Kasumi-1 (cell line): Measurements from ENCODE around the gene PRKN.
A peak's percentile ranks its signal among the peaks of the same experiment; 100 is the strongest.
"Not testable (repeated sequence)": the region's sequence is repeated elsewhere in the genome, so short reads cannot be mapped to it uniquely, and the experiment has no call there.

Experiments used
- DNase-seq, 2 experiments: peaks; one replicate each; lab custom pipeline; 2025; lab: John Stamatoyannopoulos, UW

The PRKN gene

DNA sequence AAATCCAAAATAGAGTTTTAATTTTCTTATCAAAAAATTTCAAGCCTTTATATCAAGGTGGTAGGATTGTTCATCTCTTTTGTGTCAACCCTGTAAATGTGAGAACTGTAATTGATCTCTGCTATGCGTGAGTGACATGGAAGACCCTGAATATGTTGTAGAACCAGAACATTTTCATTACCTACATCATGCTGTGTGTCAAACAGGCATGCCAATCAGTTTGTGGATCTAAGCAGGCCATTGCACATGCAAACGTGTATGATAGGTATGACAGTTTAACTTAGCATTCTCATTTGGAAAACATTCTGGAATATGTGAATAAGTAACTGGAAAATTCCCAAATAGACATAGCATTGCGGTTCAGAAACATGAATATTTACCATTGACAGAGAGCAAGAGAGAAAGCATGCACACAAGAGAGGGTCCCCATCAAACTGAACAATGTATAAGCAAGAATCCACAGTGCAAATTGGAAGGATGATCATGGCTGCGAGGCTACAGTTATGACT lies 812.1 kb downstream of the PRKN start:
- no peak for DNase-seq

DNA sequence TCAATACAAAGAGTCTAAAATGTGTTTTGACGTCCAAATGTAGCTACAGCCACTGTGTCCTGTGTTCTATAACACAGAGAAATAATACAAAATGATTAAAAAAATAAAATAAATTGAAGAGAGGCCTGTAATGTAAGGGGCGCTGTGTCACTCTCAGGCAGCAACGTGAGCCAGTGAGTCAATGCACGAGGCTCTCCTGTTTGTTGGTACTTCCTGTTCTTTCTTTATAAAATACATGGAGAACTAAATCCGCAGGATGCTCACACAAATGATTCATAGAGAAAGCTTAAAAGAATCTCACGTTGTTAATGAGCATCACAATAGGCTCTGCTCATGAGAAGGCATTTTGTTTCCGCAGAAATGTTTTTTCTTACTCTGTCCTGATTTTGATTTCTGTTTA lies 818.7 kb downstream of the PRKN start:
- no peak for DNase-seq

DNA sequence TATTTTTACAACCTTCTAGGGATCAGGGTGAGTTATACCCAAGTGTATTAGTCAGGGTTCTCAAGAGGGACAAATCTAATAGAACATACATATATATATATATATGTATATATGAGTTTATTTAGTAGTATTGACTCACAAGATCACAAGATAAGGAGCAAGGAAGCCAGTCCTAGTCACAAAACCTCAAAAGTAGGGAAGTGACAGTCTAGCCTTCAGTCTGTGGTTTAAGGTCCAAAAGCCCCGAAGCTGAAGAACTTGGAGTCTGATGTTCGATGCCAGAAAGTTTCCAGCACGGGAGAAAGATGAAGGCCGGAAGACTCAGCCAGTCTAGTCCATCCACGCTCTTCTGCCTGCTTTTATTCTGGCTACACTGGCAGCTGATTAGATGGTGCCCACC lies 821.0 kb downstream of the PRKN start:
- DNase-seq, result peak in 1 of 2 experiments; percentile 4

DNA sequence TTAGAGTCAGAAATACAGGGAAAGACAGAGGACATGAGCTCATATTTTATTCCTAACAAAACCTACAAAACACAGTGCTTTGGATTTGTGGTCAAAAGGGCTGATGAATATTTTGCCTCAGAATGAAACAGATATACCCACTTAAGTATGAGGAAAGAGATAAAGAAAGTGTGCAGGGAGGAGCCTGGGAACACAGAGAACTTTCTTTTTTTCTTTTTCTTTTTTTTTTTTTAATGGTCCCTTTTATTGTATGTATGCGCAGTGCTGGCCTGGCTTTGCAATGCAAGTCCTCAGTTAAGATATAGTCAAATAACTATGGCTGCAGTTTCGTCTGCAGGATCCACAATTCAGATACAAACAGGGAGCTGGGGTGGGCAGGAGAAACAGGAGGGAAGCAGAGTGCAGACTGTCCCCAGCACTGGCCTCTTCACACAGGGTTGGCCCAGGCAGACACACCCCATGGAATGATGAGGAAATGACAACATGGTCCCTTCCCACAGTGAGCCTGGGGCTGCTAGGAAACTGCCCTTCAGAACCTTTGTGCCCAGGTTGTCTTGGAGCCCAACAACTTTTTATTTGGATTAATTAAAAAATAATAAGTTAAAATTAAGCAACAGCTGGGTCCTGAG lies 823.9 kb downstream of the PRKN start:
- DNase-seq, result no peak

DNA sequence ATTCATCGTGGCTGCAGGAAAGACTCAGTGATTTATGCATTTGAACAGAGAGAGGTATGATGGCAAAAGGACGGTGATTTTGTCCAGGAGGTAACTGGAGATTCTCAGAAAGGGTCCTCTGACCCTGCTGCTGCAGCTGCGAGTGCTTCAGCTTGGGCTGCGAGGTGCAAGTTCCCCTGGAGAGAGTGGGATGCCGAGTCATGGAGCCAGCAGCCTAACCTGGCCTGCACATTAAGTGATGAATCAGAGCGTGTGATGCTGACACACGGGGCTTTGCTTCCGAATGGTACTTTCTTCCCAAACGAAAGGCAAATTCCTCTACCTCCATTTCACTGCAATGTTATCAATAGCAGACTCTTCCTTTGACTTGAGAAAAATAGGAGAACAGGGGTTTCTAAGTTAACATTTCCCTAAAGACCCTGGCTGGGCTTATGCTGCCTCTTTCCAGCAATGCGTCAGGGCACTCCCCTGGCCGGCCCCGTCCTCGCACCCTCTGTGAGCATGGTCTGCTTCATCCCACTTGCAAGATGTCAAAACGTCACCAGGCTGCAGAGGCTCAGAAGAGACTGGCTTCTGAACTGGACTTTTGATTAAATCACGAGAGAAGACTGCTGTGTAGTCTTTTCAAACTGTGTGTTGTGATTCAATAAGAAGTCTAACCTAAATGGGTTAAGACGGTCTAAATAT lies 825.7 kb downstream of the PRKN start:
- DNase-seq, result no peak

DNA sequence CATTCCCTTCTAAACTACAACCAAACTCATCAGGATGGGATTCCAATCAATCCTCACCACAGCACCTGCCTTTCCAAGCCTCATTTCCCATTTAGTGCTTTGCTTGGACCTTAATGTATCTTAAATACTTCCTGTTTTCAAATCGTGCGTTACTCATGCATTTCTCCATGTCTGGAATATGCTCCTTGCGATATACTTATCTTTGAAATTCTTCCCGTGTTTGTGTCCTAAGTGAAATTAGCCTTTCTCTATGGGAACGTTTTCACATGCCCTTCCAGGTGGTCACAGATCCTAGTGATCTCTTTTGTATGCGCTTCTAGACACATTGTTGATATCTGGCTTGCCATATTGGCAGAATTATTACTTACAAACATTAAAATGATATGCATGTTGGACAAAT lies 833.1 kb downstream of the PRKN start:
- DNase-seq, result no peak

DNA sequence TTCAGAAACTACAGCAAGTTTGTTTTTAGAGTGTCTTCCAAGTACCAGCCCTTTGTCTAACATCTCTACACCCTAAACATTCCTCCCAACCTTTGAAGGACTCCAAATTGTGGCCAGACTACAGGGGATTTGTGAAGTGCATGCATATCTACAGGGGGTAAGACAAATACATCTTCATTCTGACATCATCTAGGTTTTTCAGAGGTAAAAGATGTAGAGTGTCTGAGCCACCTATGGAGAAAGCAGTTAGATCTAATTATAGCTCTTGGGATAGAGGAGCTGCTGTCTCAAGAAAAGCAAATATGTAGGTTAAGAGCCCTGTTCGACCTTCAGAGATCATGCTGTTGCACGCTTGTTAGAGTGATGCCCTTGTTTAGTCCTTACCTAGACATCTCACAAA lies 836.0 kb downstream of the PRKN start:
- DNase-seq, result no peak

DNA sequence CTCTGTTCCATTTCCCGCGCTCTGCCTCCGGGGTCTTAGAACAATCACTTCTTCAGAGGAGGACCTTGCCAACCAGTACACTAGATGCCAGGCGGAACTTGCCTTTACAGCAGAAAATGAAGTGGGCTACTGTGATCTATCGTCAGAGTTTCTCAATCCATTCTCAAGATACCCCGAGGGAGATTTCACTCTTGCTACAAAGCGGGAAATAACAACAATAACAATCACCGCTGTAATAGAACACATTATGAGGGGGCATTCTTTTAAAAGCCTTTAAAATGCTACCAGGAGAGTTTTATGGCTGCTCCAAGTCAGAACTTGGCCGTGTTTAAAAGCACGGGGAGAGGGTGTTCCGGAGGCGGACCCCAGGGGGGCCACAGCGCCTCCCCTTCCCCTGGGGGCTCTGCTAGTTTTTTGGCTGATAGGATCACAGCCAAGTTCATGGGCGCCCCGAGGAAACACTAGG lies 836.7 kb downstream of the PRKN start:
- DNase-seq, result no peak

DNA sequence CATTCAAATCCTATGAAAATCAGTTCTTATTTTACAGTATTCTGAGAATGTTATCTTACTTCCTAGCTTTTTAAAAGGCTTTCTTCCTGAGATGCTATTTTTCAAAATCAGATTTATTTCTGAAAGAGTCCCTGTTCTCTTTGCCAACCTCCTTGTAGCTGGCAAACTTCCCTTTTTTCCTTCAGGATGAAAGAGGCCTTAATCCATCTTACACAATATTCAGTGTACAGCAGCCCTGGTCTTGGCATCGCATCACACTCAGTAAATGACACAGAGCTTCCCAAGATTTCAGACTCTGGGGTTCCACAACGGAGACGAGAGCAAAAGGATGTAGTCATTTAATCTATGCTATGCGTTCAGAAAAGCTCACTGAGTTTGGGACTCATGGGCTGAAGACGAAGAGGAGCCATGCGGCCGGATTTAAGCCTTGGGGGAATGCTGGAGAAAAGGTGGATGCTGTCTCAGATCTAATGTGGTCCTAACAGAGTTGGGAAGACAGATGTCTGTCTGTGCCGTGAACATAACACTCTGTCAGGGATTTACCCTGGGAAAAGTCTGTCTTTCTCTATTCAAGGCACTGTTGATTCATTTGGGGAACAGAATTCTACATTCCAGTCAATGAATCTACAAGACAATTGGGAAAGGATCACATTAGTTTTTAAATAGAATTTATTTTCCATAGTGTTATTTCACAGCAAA lies 837.3 kb downstream of the PRKN start:
- DNase-seq, result no peak

DNA sequence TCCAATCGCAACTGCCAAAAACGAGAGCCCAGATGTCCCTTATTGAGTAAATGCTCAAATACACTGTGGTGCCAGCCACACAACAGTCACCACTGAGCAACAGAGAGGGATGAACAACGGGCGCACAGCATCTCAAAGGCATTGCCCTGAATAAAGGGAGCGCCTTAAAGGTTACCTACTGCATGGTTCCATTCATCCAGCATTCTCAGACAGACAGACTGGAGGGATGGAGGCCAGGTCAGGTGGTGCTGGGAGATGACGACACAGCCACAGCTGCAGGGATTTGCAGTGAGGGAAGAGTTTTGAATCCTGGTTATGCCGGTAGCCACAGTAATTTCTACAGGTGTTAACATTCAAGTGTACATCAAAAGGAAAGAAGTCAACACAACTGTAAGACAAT lies 838.2 kb downstream of the PRKN start:
- no peak for DNase-seq

DNA sequence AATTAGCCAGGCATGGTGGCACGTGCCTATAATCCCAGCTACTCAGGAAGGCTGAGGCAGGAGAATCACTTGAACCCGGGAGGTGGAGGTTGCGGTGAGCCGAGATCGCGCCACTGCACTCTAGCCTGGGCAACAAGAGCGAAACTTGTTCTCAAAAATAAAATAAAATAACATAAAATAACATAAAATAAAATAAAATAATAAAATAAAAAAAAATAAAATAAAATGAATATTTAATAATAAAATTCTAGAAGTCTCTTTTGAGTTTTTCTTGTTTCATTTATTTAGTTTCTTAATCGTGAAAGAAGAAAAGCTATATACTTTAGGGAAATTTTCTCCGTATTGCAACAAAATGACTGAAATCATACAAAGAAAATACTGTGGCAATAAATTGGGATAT lies 841.0 kb downstream of the PRKN start:
- DNase-seq, result not testable (repeated sequence)

DNA sequence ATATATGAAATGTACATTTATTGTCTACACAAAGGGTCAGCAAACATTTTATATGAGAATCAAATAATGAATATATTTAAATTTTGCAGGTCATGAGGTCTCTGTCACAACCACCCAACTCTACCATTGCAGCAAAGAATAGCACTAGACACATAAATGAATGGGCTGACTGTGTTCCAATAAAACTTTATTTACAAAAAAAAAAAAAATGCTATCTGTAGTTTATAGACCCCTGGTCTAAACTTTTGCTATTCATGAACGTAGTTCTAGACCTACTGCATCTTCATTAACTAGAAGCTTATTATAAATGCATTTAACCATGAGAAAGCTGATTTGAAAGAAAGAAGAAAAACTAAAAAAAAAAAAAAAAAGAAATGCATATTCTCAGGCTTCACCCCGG lies 842.8 kb downstream of the PRKN start:
- DNase-seq, result no peak

DNA sequence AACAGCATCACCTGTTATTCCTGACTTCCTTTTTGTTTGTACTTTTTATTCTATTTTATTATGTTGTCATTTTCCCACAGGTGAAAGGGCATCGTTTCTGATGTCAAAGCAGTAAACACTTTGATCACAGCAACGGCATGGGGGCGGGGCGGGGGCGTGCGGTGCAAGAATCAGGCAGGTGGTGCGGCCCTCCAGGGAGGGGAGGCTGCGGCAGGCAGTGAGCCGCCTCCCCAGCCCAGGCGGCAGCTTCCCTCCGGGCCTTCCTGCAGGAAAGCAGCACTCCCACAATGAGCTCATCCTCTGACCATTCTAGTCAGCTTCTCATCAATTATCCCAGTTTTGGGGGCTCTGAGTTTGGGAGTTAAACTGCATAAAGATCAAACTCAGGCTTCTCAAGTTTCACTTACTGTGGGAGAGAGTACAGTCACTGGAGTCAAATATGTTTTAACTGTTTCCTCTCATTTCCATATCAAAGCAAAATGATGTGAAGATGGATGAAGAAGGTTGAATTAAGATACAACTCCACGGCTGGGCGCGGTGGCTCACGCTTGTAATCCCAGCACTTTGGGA lies 845.3 kb downstream of the PRKN start:
- no peak for DNase-seq

DNA sequence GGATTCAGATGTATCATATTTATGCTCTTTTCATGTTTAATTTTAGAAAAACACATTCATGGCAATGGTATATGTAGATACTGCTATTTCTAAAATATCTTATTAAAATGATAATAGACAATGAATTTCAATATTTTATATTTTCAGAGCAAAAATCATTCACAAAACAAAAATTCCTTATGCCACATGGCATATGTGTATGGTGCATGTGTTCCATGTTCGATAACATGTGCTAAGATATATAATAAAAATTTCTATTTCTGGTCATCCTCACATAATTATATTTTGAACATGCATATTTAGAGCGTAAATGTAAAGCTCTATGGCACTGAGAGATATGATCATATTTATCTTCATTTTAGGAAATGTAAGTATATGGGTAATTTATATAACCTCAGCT lies 847.5 kb downstream of the PRKN start:
- no peak for DNase-seq

DNA sequence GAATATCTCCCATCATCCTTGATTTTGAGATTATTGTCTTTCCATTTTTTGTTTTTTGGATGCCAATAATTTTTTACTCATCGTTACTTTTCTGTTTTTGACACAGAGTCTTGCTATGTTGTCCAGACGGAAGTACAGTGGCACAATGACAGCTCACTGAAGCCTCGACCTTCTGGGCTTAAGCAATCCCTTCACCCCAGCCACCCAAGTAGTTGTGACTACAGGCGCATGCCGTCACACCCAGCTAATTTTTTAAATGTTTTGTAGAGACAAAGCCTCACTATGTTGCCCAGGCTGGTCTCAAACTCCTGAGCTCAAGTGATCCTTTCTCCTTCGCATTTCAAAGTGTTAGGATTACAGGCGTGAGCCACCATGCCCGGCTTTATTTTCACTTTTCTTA lies 851.3 kb downstream of the PRKN start:
- DNase-seq, result no peak

DNA sequence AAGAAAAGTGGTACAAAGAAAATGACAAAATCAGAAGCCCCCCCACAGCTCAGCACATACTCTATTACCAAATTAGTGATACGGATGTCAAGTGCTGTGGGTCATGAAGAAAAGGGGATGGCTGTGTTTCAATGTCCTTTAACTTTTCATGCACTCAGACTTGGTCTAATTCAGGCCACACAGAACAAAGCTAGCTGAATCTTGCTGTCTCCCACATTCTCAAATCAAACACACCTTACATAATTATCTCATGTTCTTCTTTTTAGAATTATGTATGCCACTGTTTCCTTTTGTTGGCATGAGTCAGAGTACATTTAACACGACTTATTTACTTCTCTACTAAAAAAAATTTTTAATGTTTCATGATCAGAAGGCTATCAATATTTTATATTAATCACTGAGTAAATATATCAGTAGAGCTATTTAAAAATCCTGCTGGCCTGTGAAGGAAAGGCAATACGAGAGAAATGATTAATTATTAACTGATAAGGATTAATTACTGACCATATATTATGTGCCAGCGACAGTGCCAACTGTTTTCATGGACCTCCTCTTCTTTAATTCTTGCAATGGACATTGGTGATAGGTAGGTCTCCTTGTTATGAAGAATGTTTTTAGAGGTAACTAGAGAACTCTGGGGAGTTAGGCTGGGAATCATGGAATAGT lies 857.2 kb downstream of the PRKN start:
- DNase-seq, result no peak

DNA sequence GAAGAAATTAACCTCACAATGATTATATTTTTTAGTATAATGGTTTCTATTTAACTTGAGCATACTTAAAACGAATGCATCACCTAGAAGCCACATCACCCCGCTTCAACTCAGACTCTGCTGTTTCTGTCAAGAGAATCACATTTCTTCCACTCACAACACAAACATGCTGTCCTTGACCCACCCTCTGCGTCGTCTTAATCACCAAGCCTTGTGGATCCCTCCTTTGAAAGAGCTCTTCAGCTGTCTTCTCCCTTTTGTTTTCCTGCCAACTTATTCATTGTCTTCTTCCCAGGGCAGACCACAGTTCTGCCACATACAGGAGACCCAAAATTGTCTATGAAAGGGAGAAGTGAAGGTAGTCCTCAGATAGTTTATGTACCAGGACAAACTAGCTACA lies 858.1 kb downstream of the PRKN start:
- no peak for DNase-seq

DNA sequence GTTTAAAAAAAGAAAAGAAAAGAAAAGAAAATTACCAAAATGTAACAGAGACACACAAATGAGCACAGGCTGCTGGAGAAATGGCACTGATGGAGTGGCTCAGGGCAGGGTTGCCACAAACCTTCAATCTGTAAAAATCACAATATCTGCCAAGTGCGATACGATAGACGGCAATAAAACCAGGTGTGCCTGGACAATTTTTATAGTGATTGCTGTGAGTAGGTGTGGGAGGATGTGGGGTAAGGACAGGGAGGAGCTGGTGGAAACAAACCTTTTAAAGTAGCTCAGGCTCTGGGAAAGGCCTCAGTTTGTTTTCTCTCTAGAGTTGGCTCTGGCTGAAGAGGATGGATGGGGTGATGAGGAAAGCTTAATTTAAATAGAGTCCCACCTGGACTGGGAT lies 861.0 kb downstream of the PRKN start:
- no peak for DNase-seq

DNA sequence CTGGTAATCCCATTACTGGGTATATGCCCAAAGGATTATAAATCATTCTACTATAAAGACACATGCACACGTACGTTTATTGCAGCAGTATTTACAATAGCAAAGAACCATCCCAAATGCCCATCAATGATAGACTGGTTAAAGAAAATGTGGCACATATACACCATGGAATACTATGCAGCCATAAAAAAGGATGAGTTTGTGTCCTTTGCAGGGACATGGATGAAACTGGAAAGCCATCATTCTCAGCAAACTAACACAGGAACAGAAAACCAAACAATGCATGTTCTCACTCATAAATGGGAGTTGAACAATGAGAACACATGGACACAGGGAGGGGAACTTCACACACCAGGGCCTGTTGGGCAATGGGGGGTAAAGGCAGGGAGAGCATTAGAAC lies 866.5 kb downstream of the PRKN start:
- not testable (repeated sequence) for DNase-seq

DNA sequence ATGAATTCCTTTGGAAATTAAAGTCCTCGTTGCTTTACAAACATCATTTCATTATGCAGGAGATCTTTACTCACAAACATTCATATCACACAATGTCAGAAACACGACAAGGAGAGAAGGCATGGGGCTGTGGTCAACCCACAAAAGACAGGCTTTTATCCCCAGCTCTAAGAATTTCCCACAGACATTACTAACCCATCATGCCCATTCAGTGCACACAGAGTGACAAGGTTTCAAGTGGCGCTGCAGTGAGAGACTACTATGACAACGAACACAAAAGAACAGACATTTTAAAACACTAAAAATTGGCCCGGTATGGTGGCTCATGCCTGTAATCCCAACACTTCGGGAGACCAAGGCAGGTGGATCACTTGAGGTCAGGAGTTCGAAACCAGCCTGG lies 873.9 kb downstream of the PRKN start:
- DNase-seq, result no peak

DNA sequence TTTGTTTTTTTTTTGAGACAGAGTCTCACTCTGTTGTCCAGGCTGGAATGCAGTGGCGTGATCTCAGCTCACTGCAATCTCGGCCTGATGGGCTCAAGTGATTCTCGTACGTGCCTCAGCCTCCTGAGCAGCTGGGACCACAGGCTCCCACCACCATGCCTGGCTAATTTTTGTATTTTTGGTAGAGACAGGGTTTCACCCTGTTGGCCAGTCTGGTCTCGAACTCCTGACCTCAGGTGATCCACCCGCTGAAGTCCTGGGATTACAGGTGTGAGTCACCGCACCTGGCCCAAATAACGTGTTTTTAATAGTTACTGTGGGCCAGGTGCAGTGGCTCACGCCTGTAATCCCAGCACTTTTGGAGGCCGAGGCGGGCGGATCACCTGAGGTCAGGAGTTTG lies 876.1 kb downstream of the PRKN start:
- not testable (repeated sequence) for DNase-seq

DNA sequence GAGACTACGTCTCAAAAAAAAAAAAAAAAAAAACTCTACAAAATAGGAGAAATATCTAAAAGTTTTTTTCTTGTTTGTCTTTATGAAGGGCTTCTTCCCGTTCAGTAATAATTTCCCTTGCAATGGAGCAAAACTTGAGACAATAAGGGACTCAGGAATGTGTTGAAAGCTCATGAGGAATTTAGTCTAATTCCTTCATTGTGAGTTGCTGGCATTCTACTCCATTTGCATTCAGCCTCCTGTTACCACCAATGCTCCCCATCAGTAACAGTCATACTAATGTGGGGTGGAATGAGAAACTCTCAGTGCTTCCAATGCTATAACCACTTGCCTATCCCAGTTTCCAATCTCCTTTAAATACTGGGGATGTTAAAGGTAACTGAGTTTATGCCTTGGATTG lies 877.0 kb downstream of the PRKN start:
- DNase-seq, result no peak
